Nephron (organoid): Measurements from ENCODE around the gene TRIM2.

Source experiments
- H3K27ac Mint-ChIP-seq, 3 experiments: 2 replicates each; pipeline ENCODE4 v1.8.0; 2020; ENCODE audit warnings: mixed read lengths in 3 of 3, mild to moderate bottlenecking in 2 of 3, moderate library complexity in 1 of 3
- H3K27me3 Mint-ChIP-seq: 2 replicates; pipeline ENCODE4 v1.8.0; 2021; ENCODE audit warnings: low read depth, mild to moderate bottlenecking, moderate library complexity, mixed read lengths
- H3K36me3 Mint-ChIP-seq: 2 replicates; pipeline ENCODE4 v1.8.0; 2020; ENCODE audit warnings: low read depth, mixed read lengths
- H3K4me1 Mint-ChIP-seq: 2 replicates; pipeline ENCODE4 v1.8.0; 2020; ENCODE audit warnings: mixed read lengths
- H3K4me3 Mint-ChIP-seq, 3 experiments: 2 replicates each; pipeline ENCODE4 v1.8.0; 2020; ENCODE audit warnings: mild to moderate bottlenecking in 3 of 3, mixed read lengths in 3 of 3, moderate library complexity in 2 of 3
- H3K9me3 Mint-ChIP-seq: 2 replicates; pipeline ENCODE4 v1.8.0; 2020; ENCODE audit warnings: mixed read lengths
- TF ChIP-seq, protein P1 (sequence below), 3 experiments: fragments of 200-600 bp; sonication (generic); IDR thresholded peaks; one replicate each; pipeline ENCODE4 v1.5.0; 2021; ENCODE audit warnings: antibody characterized with exemption in 3 of 3; ENCODE audit not compliant: unreplicated experiment in 3 of 3

The TRIM2 gene

DNA sequence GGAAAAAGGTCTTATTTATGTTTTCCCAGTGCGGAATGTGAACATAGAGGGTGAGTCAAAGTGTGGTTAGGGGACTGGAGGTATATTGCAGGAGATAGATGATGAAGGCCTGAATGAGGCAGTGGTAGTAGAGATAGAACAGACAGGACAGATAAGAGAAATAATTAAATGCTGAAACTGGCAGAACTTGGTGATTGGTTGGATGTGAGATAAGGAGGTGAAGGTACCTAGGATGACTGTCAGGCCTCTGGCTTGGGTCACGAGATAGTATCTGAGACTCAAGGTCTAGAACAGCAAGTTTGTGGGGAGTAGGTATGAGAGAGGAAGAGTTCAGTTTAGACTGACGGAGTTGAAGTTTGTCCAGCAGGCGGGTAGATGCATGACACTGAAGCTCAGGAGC, 143.8 kb downstream of the TRIM2 start:
- no peaks in the 10 kb centered on the region for H3K36me3 Mint-ChIP-seq
- no peak overlapping the region for H3K4me3 Mint-ChIP-seq
- H3K9me3 Mint-ChIP-seq, result no peaks in the 10 kb centered on the region
- peaks cover 28% of the 10 kb centered on the region for H3K4me1 Mint-ChIP-seq
- no peak overlapping the region for H3K27ac Mint-ChIP-seq
- peaks cover 4% of the 10 kb centered on the region for H3K27me3 Mint-ChIP-seq
- TF ChIP-seq, protein P1, sequence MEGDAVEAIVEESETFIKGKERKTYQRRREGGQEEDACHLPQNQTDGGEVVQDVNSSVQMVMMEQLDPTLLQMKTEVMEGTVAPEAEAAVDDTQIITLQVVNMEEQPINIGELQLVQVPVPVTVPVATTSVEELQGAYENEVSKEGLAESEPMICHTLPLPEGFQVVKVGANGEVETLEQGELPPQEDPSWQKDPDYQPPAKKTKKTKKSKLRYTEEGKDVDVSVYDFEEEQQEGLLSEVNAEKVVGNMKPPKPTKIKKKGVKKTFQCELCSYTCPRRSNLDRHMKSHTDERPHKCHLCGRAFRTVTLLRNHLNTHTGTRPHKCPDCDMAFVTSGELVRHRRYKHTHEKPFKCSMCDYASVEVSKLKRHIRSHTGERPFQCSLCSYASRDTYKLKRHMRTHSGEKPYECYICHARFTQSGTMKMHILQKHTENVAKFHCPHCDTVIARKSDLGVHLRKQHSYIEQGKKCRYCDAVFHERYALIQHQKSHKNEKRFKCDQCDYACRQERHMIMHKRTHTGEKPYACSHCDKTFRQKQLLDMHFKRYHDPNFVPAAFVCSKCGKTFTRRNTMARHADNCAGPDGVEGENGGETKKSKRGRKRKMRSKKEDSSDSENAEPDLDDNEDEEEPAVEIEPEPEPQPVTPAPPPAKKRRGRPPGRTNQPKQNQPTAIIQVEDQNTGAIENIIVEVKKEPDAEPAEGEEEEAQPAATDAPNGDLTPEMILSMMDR (IDR thresholded peaks at IDR 0.05; ENCODE audit: unreplicated experiment in 3 of 3), result no peak

DNA sequence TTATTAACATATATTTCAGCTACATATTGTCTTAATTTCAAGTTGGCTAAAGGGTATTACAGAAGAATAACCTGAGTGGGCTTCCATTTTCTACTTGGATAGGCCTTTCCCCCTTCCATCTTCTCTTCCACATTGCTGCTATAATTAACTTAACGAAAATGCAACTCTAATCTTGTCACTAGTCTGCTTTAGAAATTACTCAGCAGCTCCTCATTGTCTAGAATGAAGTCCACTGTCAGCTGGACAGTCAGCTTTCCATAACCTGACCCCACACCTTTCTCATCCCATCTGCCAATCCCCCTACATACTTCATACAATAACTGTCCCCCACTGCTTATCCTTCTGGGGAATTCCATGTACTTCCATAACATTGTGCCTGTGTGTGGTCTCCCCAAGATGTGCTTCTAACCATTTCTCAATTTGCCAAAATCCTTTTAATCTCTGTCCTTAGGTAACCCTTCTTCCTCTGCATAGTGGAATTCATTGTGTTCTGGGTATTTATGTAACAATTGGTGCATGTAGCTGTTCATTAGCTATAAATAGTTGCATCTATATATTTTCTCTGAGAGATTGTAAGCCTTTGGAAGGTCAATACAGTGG, 145.1 kb downstream of the TRIM2 start:
- TF ChIP-seq, protein P1 (IDR thresholded peaks at IDR 0.05; ENCODE audit: unreplicated experiment in 3 of 3), result no peak
- Mint-ChIP-seq H3K27ac (no peak overlapping the region), H3K4me3 (no peak overlapping the region), H3K4me1 (peaks cover 28% of the 10 kb centered on the region), H3K27me3 (peaks cover 4% of the 10 kb centered on the region), H3K9me3 (no peaks in the 10 kb centered on the region), H3K36me3 (no peaks in the 10 kb centered on the region)

GRCh38 chr4:153362184-153362583, 157.9 kb downstream of the TRIM2 start:
- H3K36me3 Mint-ChIP-seq, result peaks cover 40% of the 10 kb centered on the region
- peaks cover 7% of the 10 kb centered on the region for H3K9me3 Mint-ChIP-seq
- H3K4me3 Mint-ChIP-seq, result no peak overlapping the region
- no peaks in the 10 kb centered on the region for H3K4me1 Mint-ChIP-seq
- TF ChIP-seq, protein P1 (IDR thresholded peaks at IDR 0.05; ENCODE audit: unreplicated experiment in 3 of 3), result no peak
- H3K27me3 Mint-ChIP-seq, result no peaks in the 10 kb centered on the region
- no peak overlapping the region for H3K27ac Mint-ChIP-seq

DNA sequence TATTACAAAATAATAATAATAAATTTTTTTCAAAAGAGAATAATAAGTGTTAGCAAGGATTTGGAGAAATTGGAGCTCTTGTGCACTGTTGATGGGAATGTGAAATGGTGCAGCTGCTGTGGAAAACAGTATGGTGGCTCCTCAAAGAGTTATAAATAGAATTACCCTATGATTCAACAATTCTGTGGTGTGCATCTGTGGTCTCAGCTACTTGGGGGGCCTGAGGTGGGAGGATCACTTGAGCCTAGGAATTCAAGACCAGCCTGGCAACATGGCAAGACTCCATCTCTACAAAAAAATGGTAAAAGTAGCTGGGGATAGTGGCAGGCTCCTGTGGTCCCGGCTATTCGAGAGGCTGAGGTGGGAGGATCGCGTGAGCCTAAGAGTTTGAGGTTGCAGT, 159.8 kb downstream of the TRIM2 start:
- peaks cover 45% of the 10 kb centered on the region for H3K36me3 Mint-ChIP-seq
- no peak overlapping the region for H3K4me3 Mint-ChIP-seq
- peaks cover 7% of the 10 kb centered on the region for H3K9me3 Mint-ChIP-seq
- no peaks in the 10 kb centered on the region for H3K27me3 Mint-ChIP-seq
- H3K4me1 Mint-ChIP-seq, result no peaks in the 10 kb centered on the region
- H3K27ac Mint-ChIP-seq, result no peak overlapping the region
- TF ChIP-seq, protein P1 (IDR thresholded peaks at IDR 0.05; ENCODE audit: unreplicated experiment in 3 of 3), result no peak

GRCh38 chr4:153365003-153365402, 160.8 kb downstream of the TRIM2 start:
- peaks cover 7% of the 10 kb centered on the region for H3K9me3 Mint-ChIP-seq
- TF ChIP-seq, protein P1 (IDR thresholded peaks at IDR 0.05; ENCODE audit: unreplicated experiment in 3 of 3), result no peak
- no peak overlapping the region for H3K27ac Mint-ChIP-seq
- H3K4me1 Mint-ChIP-seq, result no peaks in the 10 kb centered on the region
- no peaks in the 10 kb centered on the region for H3K27me3 Mint-ChIP-seq
- H3K4me3 Mint-ChIP-seq, result no peak overlapping the region
- H3K36me3 Mint-ChIP-seq, result peaks cover 49% of the 10 kb centered on the region

DNA sequence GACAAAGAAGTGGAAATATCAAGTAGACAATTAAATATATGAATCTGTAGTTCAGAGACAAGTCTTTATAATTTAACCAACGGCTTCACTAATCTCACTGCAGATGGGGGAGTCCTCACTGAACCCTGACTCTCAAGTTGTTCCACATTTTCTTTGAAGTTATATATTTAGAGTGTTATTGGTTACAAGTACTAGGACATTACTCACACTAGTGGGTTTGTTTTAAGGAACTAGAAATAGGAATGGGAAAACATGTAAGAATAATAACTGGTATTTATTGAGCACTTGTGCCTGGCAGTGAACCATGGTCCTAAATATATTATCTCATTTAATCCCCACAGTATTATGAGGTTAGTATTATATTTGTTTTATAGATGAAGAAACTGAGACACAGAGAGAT, 162.2 kb downstream of the TRIM2 start:
- Mint-ChIP-seq H3K27me3 (no peaks in the 10 kb centered on the region), H3K4me3 (no peak overlapping the region), H3K4me1 (no peaks in the 10 kb centered on the region), H3K9me3 (peaks cover 12% of the 10 kb centered on the region), H3K27ac (no peak overlapping the region), H3K36me3 (peaks cover 64% of the 10 kb centered on the region)
- TF ChIP-seq, protein P1 (IDR thresholded peaks at IDR 0.05; ENCODE audit: unreplicated experiment in 3 of 3), result no peak
